ENCODE data around the gene CYP19A1. TPM values are rescaled to one million over a fixed set of nuclear protein-coding genes. Genes with fewer than 3 reads are reported as not detected.

Gene CYP19A1
- total and polyA plus RNA-seq, 9 of the 15 experiments (the other 6 are each of a cell fraction or from before 2014, with no cell fraction given) = 0.16 to 0.63 (median 0.47) TPM; not detected in 3

GRCh38 chr15:51185213-51186159, 152.9 kb downstream of the CYP19A1 start (continued):
- no peak for TF ChIP-seq CEBPZ (IDR thresholded peaks at IDR 0.05; ENCODE audit: borderline replicate concordance, low read depth, low read length)
- no peak for TF ChIP-seq MTA3 (IDR thresholded peaks at IDR 0.05; ENCODE audit: borderline replicate concordance)
- no peak for TF ChIP-seq POLR2A (conservative IDR thresholded peaks at IDR 0.05)
- no peak for TF ChIP-seq SMARCE1 (IDR thresholded peaks at IDR 0.05)
- TF ChIP-seq JUN (IDR thresholded peaks at IDR 0.05; ENCODE audit: borderline replicate concordance, low read depth, low read length) = no peak
- no peak for TF ChIP-seq JUN (CRISPR knock-in tag; IDR thresholded peaks at IDR 0.05; ENCODE audit: borderline replicate concordance)
- no peak for TF ChIP-seq MAFF (IDR thresholded peaks at IDR 0.05; ENCODE audit: low read length)
- TF ChIP-seq TAL1 (IDR thresholded peaks at IDR 0.05) = peak; percentile 50
- TF ChIP-seq NR1H2 (CRISPR knock-in tag; IDR thresholded peaks at IDR 0.05) = no peak
- TF ChIP-seq HMG20A (CRISPR knock-in tag; conservative IDR thresholded peaks at IDR 0.05) = no peak
- TF ChIP-seq MYNN (IDR thresholded peaks at IDR 0.05) = no peak
- TF ChIP-seq MYNN (CRISPR knock-in tag; IDR thresholded peaks at IDR 0.05) = no peak
- TF ChIP-seq RHOXF2B (CRISPR knock-in tag; conservative IDR thresholded peaks at IDR 0.05) = no peak
- no peak for TF ChIP-seq EGR1 (conservative IDR thresholded peaks at IDR 0.05)
- TF ChIP-seq COPS2 (conservative IDR thresholded peaks at IDR 0.05) = no peak
- TF ChIP-seq ZNF124 (CRISPR knock-in tag; IDR thresholded peaks at IDR 0.05) = no peak
- peak; percentile 96 for TF ChIP-seq ZNF12 (CRISPR knock-in tag; IDR thresholded peaks at IDR 0.05)
- TF ChIP-seq CEBPG (CRISPR knock-in tag; IDR thresholded peaks at IDR 0.05) = peak; percentile 71; the same call in 1 of the 2 replicates
- TF ChIP-seq CEBPG (tag; conservative IDR thresholded peaks at IDR 0.05 in 1 of 2, IDR thresholded peaks at IDR 0.05 in 1 of 2) = peak; percentile 66 to 89; a peak in 3 of 4 replicates
- no peak for TF ChIP-seq ZSCAN32 (CRISPR knock-in tag; IDR thresholded peaks at IDR 0.05)
- TF ChIP-seq CHAMP1 (IDR thresholded peaks at IDR 0.05) = no peak
- TF ChIP-seq ZNF696 (CRISPR knock-in tag; conservative IDR thresholded peaks at IDR 0.05) = no peak
- TF ChIP-seq ILK (tag; IDR thresholded peaks at IDR 0.05; ENCODE audit: borderline replicate concordance, low read depth) = no peak
- no peak for TF ChIP-seq TCF15 (CRISPR knock-in tag; IDR thresholded peaks at IDR 0.05)
- no peak for TF ChIP-seq ZNF830 (CRISPR knock-in tag; IDR thresholded peaks at IDR 0.05)

Data from K562 (cell line).